ENCODE data around the gene SKIC8. TPM values are rescaled to one million over a fixed set of nuclear protein-coding genes. Genes with fewer than 3 reads are reported as not detected.

SKIC8 gene
- total and polyA plus RNA-seq, 2 of the 13 experiments (the other 11 are each of a cell fraction or from before 2014, with no cell fraction given): 69.5 to 70.6 TPM

- 21% methylated on average over 4 of the region's 4 CpGs for WGBS (ENCODE audit: low lambda C conversion rate)
- Histone ChIP-seq H3K27ac (ENCODE audit: extremely low read length, insufficient read depth, low read length) (no peak overlapping the region), H3K4me3 (replicated peaks in 1 of 3; ENCODE audit: insufficient read depth in 1 of 3, low read depth in 2 of 3, low read length in 3 of 3) (no peak overlapping the region), H3K9me3 (ENCODE audit: low read length) (no peaks in the 10 kb centered on the region), H4K20me1 (ENCODE audit: insufficient read depth, low read length) (no peaks in the 10 kb centered on the region), H3K9ac (ENCODE audit: insufficient read depth, low read depth, low read length) (no peak overlapping the region), H3K79me2 (ENCODE audit: insufficient read depth, low read length) (no peaks in the 10 kb centered on the region), H3K4me2 (ENCODE audit: low read depth, low read length) (no peak overlapping the region; the same call in 1 of the 2 replicates), H3K4me1 (ENCODE audit: insufficient read depth, low read length) (0 out of 2 replicates have a peak, but pooled peaks cover 6% of the 10 kb centered on the region), H2AFZ (ENCODE audit: low read length) (no peak overlapping the region), H3K36me3 (replicated peaks in 1 of 2; ENCODE audit: control insufficient read depth in 1 of 2, insufficient read depth in 2 of 2, low read length in 2 of 2) (no peaks in the 10 kb centered on the region), H3K27me3 (ENCODE audit: control insufficient read depth in 1 of 2, insufficient read depth in 2 of 2, low read length in 2 of 2) (peaks cover 4 to 29% of the 10 kb centered on the region in 2 experiments; a peak in 4 of 5 replicates)
- ATAC-seq (no peak), FAIRE-seq (no peak), DNase-seq (ENCODE audit: low spot score) (no peak)
- CTCF ChIA-PET (ENCODE audit: low intra/inter-chr PET ratio, low total read pairs): no interaction called here
- intact Hi-C loops (cut with micrococcal nuclease; ENCODE audit: unreplicated experiment): no loop called here
- POLR2A ChIA-PET: interaction anchor here (1.4 kb wide), 1 partner anchor 116 kb away, joined by 4 read pairs; the partner anchor contains the start of gene IREB2
- no peak for TF ChIP-seq HMGA1 (CRISPR knock-in tag; conservative IDR thresholded peaks at IDR 0.05)
- no peak for TF ChIP-seq ZNF292 (CRISPR knock-in tag; IDR thresholded peaks at IDR 0.05; ENCODE audit: borderline replicate concordance, low read depth)
- no peak for TF ChIP-seq GATA4 (IDR thresholded peaks at IDR 0.05; ENCODE audit: borderline replicate concordance, low read depth)
- in situ Hi-C loops (cut with HindIII; ENCODE audit: extremely low pct_ligation_motif_present, low pct_unique_long_range_greater_than_20kb): no loop called here
- BruUV-seq (replicated peaks): no TSS peak
Measured at GRCh38 chr15:78321786-78322185, 22.4 kb upstream of the SKIC8 start.

GRCh38 chr15:78321041-78321570, 21.7 kb upstream of the SKIC8 start:
- H3K4me2 ChIP-seq (ENCODE audit: low read depth, low read length): no peak overlapping the region
- H3K9me3 ChIP-seq (ENCODE audit: low read length): no peaks in the 10 kb centered on the region
- no peaks in the 10 kb centered on the region for H3K79me2 ChIP-seq (ENCODE audit: insufficient read depth, low read length)
- H3K27ac ChIP-seq (ENCODE audit: extremely low read length, insufficient read depth, low read length): no peak overlapping the region
- H3K36me3 ChIP-seq (replicated peaks in 1 of 2; ENCODE audit: control insufficient read depth in 1 of 2, insufficient read depth in 2 of 2, low read length in 2 of 2): no peaks in the 10 kb centered on the region
- DNase-seq (ENCODE audit: low spot score): no peak
- intact Hi-C loops (cut with micrococcal nuclease; ENCODE audit: unreplicated experiment): no loop called here
- in situ Hi-C loops (cut with HindIII; ENCODE audit: extremely low pct_ligation_motif_present, low pct_unique_long_range_greater_than_20kb): no loop called here
- ATAC-seq: peak; percentile 21; the same call in 1 of the 3 replicates
- 48% methylated on average over 5 of the region's 17 CpGs for WGBS (ENCODE audit: low lambda C conversion rate)
- BruUV-seq (replicated peaks): no TSS peak
- H2AFZ ChIP-seq (ENCODE audit: low read length): no peak overlapping the region
- no peak overlapping the region for H3K9ac ChIP-seq (ENCODE audit: insufficient read depth, low read depth, low read length)
- H3K27me3 ChIP-seq (ENCODE audit: control insufficient read depth in 1 of 2, insufficient read depth in 2 of 2, low read length in 2 of 2): peaks cover 4 to 35% of the 10 kb centered on the region in 2 experiments; a peak in 4 of 5 replicates
- H4K20me1 ChIP-seq (ENCODE audit: insufficient read depth, low read length): no peaks in the 10 kb centered on the region
- FAIRE-seq: no peak
- ChIA-PET POLR2A (interaction anchor here (1.2 to 1.4 kb wide), 3 partner anchors 22 to 117 kb away, joined by 3 to 4 read pairs (median 3); partner anchors contain the start of genes IREB2 and SKIC8), CTCF (ENCODE audit: low intra/inter-chr PET ratio, low total read pairs) (no interaction called here)
- H3K4me1 ChIP-seq (ENCODE audit: insufficient read depth, low read length): 0 out of 2 replicates have a peak, but pooled peaks cover 6% of the 10 kb centered on the region
- no peak overlapping the region for H3K4me3 ChIP-seq (replicated peaks in 1 of 3; ENCODE audit: insufficient read depth in 1 of 3, low read depth in 2 of 3, low read length in 3 of 3)
- TF ChIP-seq MED8 (CRISPR knock-in tag; IDR thresholded peaks at IDR 0.05; ENCODE audit: insufficient replicate concordance) (no peak), ZNF296 (CRISPR knock-in tag; conservative IDR thresholded peaks at IDR 0.05) (no peak), CCDC6 (CRISPR knock-in tag; IDR thresholded peaks at IDR 0.05) (no peak), TARDBP (CRISPR knock-in tag; IDR thresholded peaks at IDR 0.05) (no peak), TEAD2 (CRISPR knock-in tag; IDR thresholded peaks at IDR 0.05) (no peak), HNRNPUL1 (IDR thresholded peaks at IDR 0.05; ENCODE audit: low read depth, low read length) (no peak), JDP2 (CRISPR knock-in tag; IDR thresholded peaks at IDR 0.05; ENCODE audit: borderline replicate concordance) (no peak), TRIM24 (CRISPR knock-in tag; IDR thresholded peaks at IDR 0.05) (no peak), HMG20A (CRISPR knock-in tag; IDR thresholded peaks at IDR 0.05; ENCODE audit: borderline replicate concordance) (no peak), IKZF4 (CRISPR knock-in tag; IDR thresholded peaks at IDR 0.05; ENCODE audit: borderline replicate concordance, low read depth, not compliant biosample characterization) (no peak), YY1 (IDR thresholded peaks at IDR 0.05; ENCODE audit: insufficient read depth, insufficient replicate concordance, low read depth, low read length) (no peak), SOX5 (CRISPR knock-in tag; IDR thresholded peaks at IDR 0.05; ENCODE audit: borderline replicate concordance) (no peak), RNF219 (CRISPR knock-in tag; IDR thresholded peaks at IDR 0.05) (no peak), SMC3 (IDR thresholded peaks at IDR 0.05; ENCODE audit: low read length) (no peak), ZBTB20 (CRISPR knock-in tag; IDR thresholded peaks at IDR 0.05; ENCODE audit: borderline replicate concordance, low read depth) (no peak)
